Measurements from ENCODE around the gene MYBBP1A.
"Not testable (repeated sequence)": the region's sequence is repeated elsewhere in the genome, so short reads cannot be mapped to it uniquely, and the experiment has no call there.

Gene MYBBP1A

DNA sequence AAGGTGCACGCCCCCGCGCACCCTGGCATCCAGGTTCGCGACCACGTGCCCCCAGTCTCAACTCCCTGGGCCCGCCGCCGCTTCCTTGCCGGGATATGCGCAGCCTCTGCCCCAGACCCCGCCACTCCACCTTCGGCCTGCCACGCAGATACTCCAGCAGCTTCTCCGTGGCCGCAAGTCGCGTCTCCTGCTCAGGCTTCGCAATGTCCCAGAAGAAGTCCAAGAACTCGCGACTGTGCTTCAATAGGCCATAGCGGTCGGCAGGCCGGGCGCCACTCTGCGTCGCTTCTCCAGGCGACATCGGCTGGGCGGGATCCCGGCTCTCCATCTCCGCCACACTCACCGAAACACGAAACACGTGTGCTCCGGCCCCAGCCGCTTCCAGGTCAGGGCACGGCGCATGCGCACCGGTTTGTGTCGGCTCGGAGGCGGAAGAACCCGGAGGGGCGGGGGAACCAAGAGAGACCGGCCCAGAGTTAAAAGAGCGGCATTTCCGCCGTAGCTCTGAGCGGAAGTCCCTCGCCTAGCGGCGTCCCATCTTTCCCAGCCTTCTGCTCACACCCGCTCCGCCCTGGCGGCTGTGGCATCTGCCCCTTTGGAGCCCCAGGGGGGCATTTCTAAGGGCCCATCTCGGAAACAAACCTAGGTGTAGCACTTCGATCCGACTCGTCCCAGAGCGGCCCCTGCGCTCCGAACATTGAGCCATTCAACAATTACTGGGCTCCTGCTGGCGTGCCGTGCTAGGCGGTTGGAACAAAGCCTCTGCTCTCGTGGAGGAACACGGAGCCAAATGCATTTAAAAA lies at the start of gene MYBBP1A:
MYBBP1A (minus strand) TSS at position 388 of the 803 bp plus-strand sequence; CDS start at position 328, 60 bp downstream.
- Histone ChIP-seq H3K79me2 (ENCODE audit: control insufficient read depth, insufficient read depth, low read length, unreplicated experiment) (peaks cover 22% of the 10 kb centered on the region), H3K4me3 (ENCODE audit: low read depth, low read length) (peak within 1 kb of the TSS; percentile 75), H3K36me3 (ENCODE audit: insufficient read depth, low read length) (peaks cover 18% of the 10 kb centered on the region; the same call in 1 of the 2 replicates), H3K27me3 (ENCODE audit: insufficient read depth, low read length) (no peaks in the 10 kb centered on the region), H2AFZ (ENCODE audit: low read length, unreplicated experiment) (peak within 1 kb of the TSS; percentile 78), H3K4me1 (ENCODE audit: control insufficient read depth, insufficient read depth, low read length, unreplicated experiment) (peaks cover 15% of the 10 kb centered on the region), H3K27ac (ENCODE audit: low read depth, low read length) (peak within 1 kb of the TSS; percentile 44; the same call in 1 of the 2 replicates)

- H3K27me3 ChIP-seq (ENCODE audit: insufficient read depth, low read length): peaks cover 27% of the 10 kb centered on the region
- H3K27ac ChIP-seq (ENCODE audit: low read depth, low read length); H3K79me2 ChIP-seq (ENCODE audit: control insufficient read depth, insufficient read depth, low read length, unreplicated experiment); H3K36me3 ChIP-seq (ENCODE audit: insufficient read depth, low read length); H2AFZ ChIP-seq (ENCODE audit: low read length, unreplicated experiment); H3K4me1 ChIP-seq (ENCODE audit: control insufficient read depth, insufficient read depth, low read length, unreplicated experiment); H3K4me3 ChIP-seq (ENCODE audit: low read depth, low read length): not testable (repeated sequence)
These were observed 49.6 kb upstream of the MYBBP1A start for GRCh38 chr17:4604736-4605135.

DNA sequence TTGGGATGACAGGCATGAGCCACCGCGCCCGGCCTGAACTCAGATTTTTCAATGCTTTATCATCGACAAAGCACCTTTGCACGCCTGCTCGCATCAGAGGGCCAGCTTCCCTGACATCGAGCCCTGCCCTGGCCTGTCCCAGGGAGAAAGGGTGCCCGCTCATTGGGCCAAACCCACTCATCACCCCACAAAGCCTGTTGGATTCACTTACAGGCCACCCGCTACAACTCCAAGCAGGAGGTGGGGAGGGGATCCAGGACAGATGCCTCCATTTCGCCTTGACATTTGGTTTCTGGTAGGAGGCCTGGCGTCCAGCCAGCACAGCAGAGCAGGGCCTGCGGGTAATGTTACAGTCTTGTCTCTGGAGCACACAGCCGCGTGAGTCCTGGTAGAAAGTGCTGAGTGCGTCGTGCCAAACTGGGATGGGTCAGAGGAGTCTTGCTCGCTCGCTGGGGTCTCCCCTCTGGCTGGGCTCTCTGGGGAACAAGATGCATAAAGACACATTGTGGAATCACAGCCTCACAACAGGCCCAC lies 49.0 kb upstream of the MYBBP1A start:
- Histone ChIP-seq H3K4me3 (ENCODE audit: low read depth, low read length) (no peak overlapping the region), H3K36me3 (ENCODE audit: insufficient read depth, low read length) (no peaks in the 10 kb centered on the region), H3K27me3 (ENCODE audit: insufficient read depth, low read length) (peaks cover 27% of the 10 kb centered on the region), H3K27ac (ENCODE audit: low read depth, low read length) (no peak overlapping the region), H3K79me2 (ENCODE audit: control insufficient read depth, insufficient read depth, low read length, unreplicated experiment) (no peaks in the 10 kb centered on the region), H2AFZ (ENCODE audit: low read length, unreplicated experiment) (no peak overlapping the region), H3K4me1 (ENCODE audit: control insufficient read depth, insufficient read depth, low read length, unreplicated experiment) (peaks cover 6% of the 10 kb centered on the region)

- Histone ChIP-seq H3K79me2 (ENCODE audit: control insufficient read depth, insufficient read depth, low read length, unreplicated experiment) (no peaks in the 10 kb centered on the region), H3K27ac (ENCODE audit: low read depth, low read length) (no peak overlapping the region), H3K4me3 (ENCODE audit: low read depth, low read length) (no peak overlapping the region), H3K27me3 (ENCODE audit: insufficient read depth, low read length) (peaks cover 23% of the 10 kb centered on the region), H3K4me1 (ENCODE audit: control insufficient read depth, insufficient read depth, low read length, unreplicated experiment) (peaks cover 6% of the 10 kb centered on the region), H2AFZ (ENCODE audit: low read length, unreplicated experiment) (no peak overlapping the region), H3K36me3 (ENCODE audit: insufficient read depth, low read length) (no peaks in the 10 kb centered on the region)
These were observed 46.9 kb upstream of the MYBBP1A start for GRCh38 chr17:4602041-4602440.

- Histone ChIP-seq H3K27me3 (ENCODE audit: insufficient read depth, low read length) (peaks cover 23% of the 10 kb centered on the region), H3K27ac (ENCODE audit: low read depth, low read length) (no peak overlapping the region), H3K4me3 (ENCODE audit: low read depth, low read length) (no peak overlapping the region), H3K79me2 (ENCODE audit: control insufficient read depth, insufficient read depth, low read length, unreplicated experiment) (no peaks in the 10 kb centered on the region), H2AFZ (ENCODE audit: low read length, unreplicated experiment) (no peak overlapping the region), H3K4me1 (ENCODE audit: control insufficient read depth, insufficient read depth, low read length, unreplicated experiment) (peaks cover 6% of the 10 kb centered on the region), H3K36me3 (ENCODE audit: insufficient read depth, low read length) (no peaks in the 10 kb centered on the region)
These were observed 46.1 kb upstream of the MYBBP1A start for GRCh38 chr17:4601326-4601725.

DNA sequence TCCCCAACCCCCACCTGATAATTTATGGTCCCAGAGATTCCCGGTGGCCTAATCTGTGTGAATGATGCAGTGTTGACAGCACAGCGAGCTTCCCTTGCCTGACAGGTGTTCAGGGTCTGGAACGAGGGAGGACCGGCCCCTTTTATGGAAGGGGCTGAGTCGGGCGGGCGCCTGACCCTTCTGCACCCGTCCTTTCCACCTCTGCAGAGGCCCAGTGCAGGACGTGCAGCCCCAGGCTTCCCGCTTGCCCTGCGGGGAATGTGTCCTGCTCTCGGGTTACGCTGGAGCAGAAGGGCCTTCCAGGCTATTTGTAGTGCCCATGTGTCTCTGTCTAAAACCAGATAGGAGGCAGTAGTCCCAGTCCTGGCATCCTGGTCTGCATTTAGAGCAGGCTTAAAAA lies 45.4 kb upstream of the MYBBP1A start:
- Histone ChIP-seq H3K27ac (ENCODE audit: low read depth, low read length) (no peak overlapping the region), H2AFZ (ENCODE audit: low read length, unreplicated experiment) (no peak overlapping the region), H3K36me3 (ENCODE audit: insufficient read depth, low read length) (no peaks in the 10 kb centered on the region), H3K79me2 (ENCODE audit: control insufficient read depth, insufficient read depth, low read length, unreplicated experiment) (no peaks in the 10 kb centered on the region), H3K4me1 (ENCODE audit: control insufficient read depth, insufficient read depth, low read length, unreplicated experiment) (peaks cover 6% of the 10 kb centered on the region), H3K4me3 (ENCODE audit: low read depth, low read length) (no peak overlapping the region), H3K27me3 (ENCODE audit: insufficient read depth, low read length) (peaks cover 23% of the 10 kb centered on the region)

- peaks cover 23% of the 10 kb centered on the region for H3K27me3 ChIP-seq (ENCODE audit: insufficient read depth, low read length)
- no peak overlapping the region for H2AFZ ChIP-seq (ENCODE audit: low read length, unreplicated experiment)
- H3K4me1 ChIP-seq (ENCODE audit: control insufficient read depth, insufficient read depth, low read length, unreplicated experiment): peaks cover 6% of the 10 kb centered on the region
- H3K36me3 ChIP-seq (ENCODE audit: insufficient read depth, low read length): no peaks in the 10 kb centered on the region
- H3K4me3 ChIP-seq (ENCODE audit: low read depth, low read length): no peak overlapping the region
- H3K27ac ChIP-seq (ENCODE audit: low read depth, low read length): no peak overlapping the region
- no peaks in the 10 kb centered on the region for H3K79me2 ChIP-seq (ENCODE audit: control insufficient read depth, insufficient read depth, low read length, unreplicated experiment)
These were observed 44.5 kb upstream of the MYBBP1A start for GRCh38 chr17:4599505-4600281.

DNA sequence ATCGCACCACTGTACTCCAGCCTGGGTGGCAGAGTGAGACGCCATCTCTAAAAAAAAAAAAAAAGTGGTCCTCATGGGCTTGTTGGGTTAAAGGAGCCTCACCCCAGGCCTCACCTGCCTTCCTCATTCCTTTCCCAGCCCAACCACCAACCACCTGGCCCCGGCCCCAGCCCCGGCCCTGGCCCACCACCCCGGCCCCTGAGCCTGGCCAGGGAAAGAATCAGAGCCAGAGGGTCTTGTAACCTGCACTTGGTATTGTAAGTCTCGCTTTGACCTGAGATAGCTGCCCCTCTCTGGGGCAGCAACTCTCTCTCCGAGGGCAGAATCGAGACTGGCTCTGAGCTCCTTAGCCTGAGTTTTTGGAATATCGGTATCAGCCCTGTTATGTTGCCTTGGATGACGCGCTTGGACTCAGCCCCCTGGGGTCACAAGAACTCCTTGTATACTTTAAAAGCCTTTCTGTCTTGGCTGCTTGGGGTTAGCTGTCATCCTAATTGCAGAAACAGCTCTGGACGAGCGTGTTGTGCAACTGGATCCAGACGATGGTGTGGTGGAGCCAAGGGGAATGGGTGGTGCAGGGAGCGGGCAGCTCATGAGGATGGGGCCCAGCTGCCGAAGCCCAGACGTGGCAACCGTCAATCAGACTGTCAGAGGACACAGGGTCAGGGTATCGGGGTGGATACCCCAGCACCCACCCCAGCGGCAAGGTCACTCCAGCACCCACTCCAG lies 43.8 kb upstream of the MYBBP1A start:
- Histone ChIP-seq H2AFZ (ENCODE audit: low read length, unreplicated experiment) (no peak overlapping the region), H3K27me3 (ENCODE audit: insufficient read depth, low read length) (peaks cover 23% of the 10 kb centered on the region), H3K36me3 (ENCODE audit: insufficient read depth, low read length) (no peaks in the 10 kb centered on the region), H3K79me2 (ENCODE audit: control insufficient read depth, insufficient read depth, low read length, unreplicated experiment) (no peaks in the 10 kb centered on the region), H3K4me1 (ENCODE audit: control insufficient read depth, insufficient read depth, low read length, unreplicated experiment) (peaks cover 6% of the 10 kb centered on the region), H3K27ac (ENCODE audit: low read depth, low read length) (no peak overlapping the region), H3K4me3 (ENCODE audit: low read depth, low read length) (no peak overlapping the region)

DNA sequence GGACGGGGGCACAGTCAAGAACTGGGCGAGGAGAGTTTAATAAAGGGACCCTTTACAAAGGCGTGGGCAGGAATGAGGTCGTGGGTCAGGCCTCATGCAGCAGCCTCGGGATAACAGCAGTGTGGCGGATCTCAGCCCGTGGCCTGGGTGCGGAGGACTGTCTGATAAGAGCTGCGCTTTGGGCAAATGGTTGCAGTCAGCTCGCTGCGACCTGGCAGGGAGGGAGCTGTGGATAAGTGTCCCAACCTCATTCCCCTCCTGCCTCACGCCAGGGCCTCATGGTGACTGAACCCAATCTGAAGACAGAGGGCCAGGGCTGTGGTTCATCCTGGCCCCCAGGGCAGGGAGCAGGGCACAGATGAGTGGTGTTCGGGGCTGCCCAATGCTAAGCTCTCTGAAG lies 42.8 kb upstream of the MYBBP1A start:
- no peak overlapping the region for H2AFZ ChIP-seq (ENCODE audit: low read length, unreplicated experiment)
- H3K4me3 ChIP-seq (ENCODE audit: low read depth, low read length): no peak overlapping the region
- H3K27me3 ChIP-seq (ENCODE audit: insufficient read depth, low read length): peaks cover 23% of the 10 kb centered on the region
- no peak overlapping the region for H3K27ac ChIP-seq (ENCODE audit: low read depth, low read length)
- H3K36me3 ChIP-seq (ENCODE audit: insufficient read depth, low read length): no peaks in the 10 kb centered on the region
- peaks cover 6% of the 10 kb centered on the region for H3K4me1 ChIP-seq (ENCODE audit: control insufficient read depth, insufficient read depth, low read length, unreplicated experiment)
- H3K79me2 ChIP-seq (ENCODE audit: control insufficient read depth, insufficient read depth, low read length, unreplicated experiment): no peaks in the 10 kb centered on the region

DNA sequence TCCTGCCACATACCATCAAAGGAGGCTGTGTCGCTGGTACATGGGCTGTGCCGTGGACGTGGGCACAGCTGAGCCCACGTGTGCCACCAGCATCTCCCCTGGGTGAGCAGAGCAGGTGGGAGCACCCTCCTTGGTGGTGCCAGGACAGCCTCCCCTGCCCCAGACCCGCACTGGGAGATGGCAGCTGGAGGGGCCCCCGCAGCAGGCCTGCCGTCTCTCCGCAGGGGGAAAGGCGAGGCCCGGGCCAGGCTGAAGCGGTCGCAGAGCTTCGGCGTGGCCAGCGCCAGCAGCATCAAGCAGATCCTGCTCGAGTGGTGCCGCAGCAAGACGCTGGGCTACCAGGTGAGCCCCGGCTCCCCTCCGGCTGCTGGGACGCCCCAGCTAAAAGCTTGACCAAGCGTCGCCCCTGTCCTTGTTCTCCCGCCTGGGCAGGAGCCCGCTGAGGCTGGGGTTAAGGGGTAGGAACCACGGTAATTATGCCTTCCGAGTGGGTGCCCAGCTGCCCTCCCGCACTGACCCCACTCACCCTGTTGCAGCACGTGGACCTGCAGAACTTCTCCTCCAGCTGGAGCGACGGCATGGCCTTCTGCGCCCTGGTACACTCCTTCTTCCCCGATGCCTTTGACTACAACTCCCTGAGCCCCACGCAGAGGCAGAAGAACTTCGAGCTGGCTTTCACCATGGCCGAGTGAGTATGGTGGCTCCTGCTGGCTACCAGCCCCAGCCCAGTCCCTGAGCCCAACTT lies 41.6 kb upstream of the MYBBP1A start:
- H3K36me3 ChIP-seq (ENCODE audit: insufficient read depth, low read length): no peaks in the 10 kb centered on the region
- peaks cover 6% of the 10 kb centered on the region for H3K4me1 ChIP-seq (ENCODE audit: control insufficient read depth, insufficient read depth, low read length, unreplicated experiment)
- H2AFZ ChIP-seq (ENCODE audit: low read length, unreplicated experiment): no peak overlapping the region
- no peak overlapping the region for H3K4me3 ChIP-seq (ENCODE audit: low read depth, low read length)
- H3K79me2 ChIP-seq (ENCODE audit: control insufficient read depth, insufficient read depth, low read length, unreplicated experiment): no peaks in the 10 kb centered on the region
- H3K27me3 ChIP-seq (ENCODE audit: insufficient read depth, low read length): peaks cover 23% of the 10 kb centered on the region
- H3K27ac ChIP-seq (ENCODE audit: low read depth, low read length): no peak overlapping the region
